Caco-2 (cell line): ENCODE measurements around the gene TYRP1. TPM values are rescaled to one million over a fixed set of nuclear protein-coding genes. Genes with fewer than 3 reads are reported as not detected.

Experiments used
- BruUV-seq: library from RNA; stranded (reverse); fragments of 400-500 nt; replicated peaks from 2 replicates; lab custom pipeline; 2021; lab: Mats Ljungman, UMichigan
- CTCF ChIA-PET: fragments of 300-600 bp; sonication (Branson Sonifier 250); formaldehyde crosslinking; loops from one replicate; lab custom pipeline; 2022; ENCODE audit warnings: antibody characterized with exemption; lab: Charles Lee
- POLR2A ChIA-PET: fragments of 300-600 bp; sonication (Branson Sonifier 250); formaldehyde crosslinking; loops from one replicate; lab custom pipeline; 2022; ENCODE audit warnings: antibody characterized with exemption; lab: Charles Lee
- DNase-seq, 2 experiments: peaks; one replicate each; pipeline versions ENCODE4 v3.0.0 to v3.0.0-alpha.2; 2020 to 2022
- H3K27me3 ChIP-seq: replicated peaks from 2 replicates; pipeline ENCODE4 v1.6.0; 2011; ENCODE audit warnings: low read length; ENCODE audit not compliant: control insufficient read depth, insufficient read depth
- H3K36me3 ChIP-seq: 2 replicates; pipeline ENCODE4 v1.5.1; 2011; ENCODE audit warnings: low read length; ENCODE audit not compliant: control insufficient read depth, insufficient read depth
- H3K4me1 ChIP-seq: fragments of 250-450 bp; sonication (Bioruptor Pico); 2 replicates; pipeline ENCODE4 v1.5.1; 2020; ENCODE audit warnings: mild to moderate bottlenecking
- H3K4me3 ChIP-seq: 2 replicates; pipeline ENCODE4 v1.5.1; 2011; ENCODE audit warnings: low read depth, mild to moderate bottlenecking, control low read depth, low read length
- H3K9me3 ChIP-seq: fragments of 250-450 bp; sonication (Bioruptor Pico); 2 replicates; pipeline ENCODE4 v1.5.1; 2020; ENCODE audit warnings: mild to moderate bottlenecking, moderate library complexity
- H3K27ac Mint-ChIP-seq: one replicate; pipeline ENCODE4 v1.8.0; 2022; ENCODE audit warnings: mixed read lengths; ENCODE audit not compliant: unreplicated experiment
- H3K27me3 Mint-ChIP-seq: one replicate; pipeline ENCODE4 v1.8.0; 2022; ENCODE audit warnings: mixed read lengths; ENCODE audit not compliant: insufficient read depth, unreplicated experiment
- H3K36me3 Mint-ChIP-seq: one replicate; pipeline ENCODE4 v1.8.0; 2022; ENCODE audit warnings: mild to moderate bottlenecking, mixed read lengths; ENCODE audit not compliant: insufficient read depth, unreplicated experiment
- H3K4me1 Mint-ChIP-seq: one replicate; pipeline ENCODE4 v1.8.0; 2022; ENCODE audit warnings: low read depth, mixed read lengths; ENCODE audit not compliant: unreplicated experiment
- H3K4me3 Mint-ChIP-seq: one replicate; pipeline ENCODE4 v1.8.0; 2022; ENCODE audit warnings: mild to moderate bottlenecking, moderate library complexity, mixed read lengths; ENCODE audit not compliant: unreplicated experiment
- H3K9me3 Mint-ChIP-seq: one replicate; pipeline ENCODE4 v1.8.0; 2022; ENCODE audit warnings: mixed read lengths; ENCODE audit not compliant: unreplicated experiment
- intact Hi-C: fragments of 100-400 bp; cut with micrococcal nuclease; formaldehyde crosslinking; loops from one replicate; pipeline ENCODE4 v1.10.0; 2022; ENCODE audit not compliant: unreplicated experiment
- total RNA-seq: library from RNA; stranded (reverse); gene quantifications from 2 replicates; pipeline ENCODE4 v1.2.3, GENCODE V29; 2022
- TF ChIP-seq, protein P1 (sequence below), 2 experiments: fragments of 200-600 bp in 1 of 2; IDR thresholded peaks; 1 replicate in 1 of 2; 2 replicates in 1 of 2; pipeline versions ENCODE4 v1.5.1 to v1.8.0; 2011 to 2022; ENCODE audit warnings: antibody characterized with exemption in 1 of 2, control low read depth in 1 of 2, inconsistent platforms in 1 of 2, low read depth in 1 of 2, low read length in 1 of 2, mild to moderate bottlenecking in 1 of 2, moderate library complexity in 1 of 2; ENCODE audit not compliant: insufficient read depth in 1 of 2, severe bottlenecking in 1 of 2, unreplicated experiment in 1 of 2

Gene TYRP1
- total RNA-seq, 1 experiment from 2014 or later = not detected

DNA sequence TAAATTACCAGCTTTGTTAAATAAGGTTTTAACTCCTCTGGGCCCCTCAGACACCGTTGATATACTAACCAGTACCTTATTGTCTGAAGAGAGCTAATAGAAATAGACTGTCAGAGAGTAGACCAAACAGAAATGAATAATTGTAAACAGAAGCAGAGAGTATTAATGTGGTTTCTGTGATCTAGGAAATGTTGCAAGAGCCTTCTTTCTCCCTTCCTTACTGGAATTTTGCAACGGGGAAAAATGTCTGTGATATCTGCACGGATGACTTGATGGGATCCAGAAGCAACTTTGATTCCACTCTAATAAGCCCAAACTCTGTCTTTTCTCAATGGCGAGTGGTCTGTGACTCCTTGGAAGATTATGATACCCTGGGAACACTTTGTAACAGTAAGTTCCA lies 5.1 kb downstream of the TYRP1 start:
- Mint-ChIP-seq H3K27me3 (no peaks in the 10 kb centered on the region), H3K9me3 (no peaks in the 10 kb centered on the region), H3K4me3 (no peak overlapping the region), H3K4me1 (no peaks in the 10 kb centered on the region), H3K36me3 (no peaks in the 10 kb centered on the region), H3K27ac (no peak overlapping the region)
- TF ChIP-seq, protein P1, sequence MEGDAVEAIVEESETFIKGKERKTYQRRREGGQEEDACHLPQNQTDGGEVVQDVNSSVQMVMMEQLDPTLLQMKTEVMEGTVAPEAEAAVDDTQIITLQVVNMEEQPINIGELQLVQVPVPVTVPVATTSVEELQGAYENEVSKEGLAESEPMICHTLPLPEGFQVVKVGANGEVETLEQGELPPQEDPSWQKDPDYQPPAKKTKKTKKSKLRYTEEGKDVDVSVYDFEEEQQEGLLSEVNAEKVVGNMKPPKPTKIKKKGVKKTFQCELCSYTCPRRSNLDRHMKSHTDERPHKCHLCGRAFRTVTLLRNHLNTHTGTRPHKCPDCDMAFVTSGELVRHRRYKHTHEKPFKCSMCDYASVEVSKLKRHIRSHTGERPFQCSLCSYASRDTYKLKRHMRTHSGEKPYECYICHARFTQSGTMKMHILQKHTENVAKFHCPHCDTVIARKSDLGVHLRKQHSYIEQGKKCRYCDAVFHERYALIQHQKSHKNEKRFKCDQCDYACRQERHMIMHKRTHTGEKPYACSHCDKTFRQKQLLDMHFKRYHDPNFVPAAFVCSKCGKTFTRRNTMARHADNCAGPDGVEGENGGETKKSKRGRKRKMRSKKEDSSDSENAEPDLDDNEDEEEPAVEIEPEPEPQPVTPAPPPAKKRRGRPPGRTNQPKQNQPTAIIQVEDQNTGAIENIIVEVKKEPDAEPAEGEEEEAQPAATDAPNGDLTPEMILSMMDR (IDR thresholded peaks at IDR 0.05; ENCODE audit: insufficient read depth in 1 of 2, low read depth in 1 of 2, low read length in 1 of 2, severe bottlenecking in 1 of 2, unreplicated experiment in 1 of 2) = no peak
- Histone ChIP-seq H3K27me3 (no peaks in the 10 kb centered on the region), H3K4me1 (no peaks in the 10 kb centered on the region), H3K4me3 (no peak overlapping the region), H3K36me3 (no peaks in the 10 kb centered on the region), H3K9me3 (no peaks in the 10 kb centered on the region)
- ChIA-PET POLR2A (no interaction called here), CTCF (no interaction called here)
- intact Hi-C loops = no loop called here
- BruUV-seq = no TSS peak
- DNase-seq = no peak

DNA sequence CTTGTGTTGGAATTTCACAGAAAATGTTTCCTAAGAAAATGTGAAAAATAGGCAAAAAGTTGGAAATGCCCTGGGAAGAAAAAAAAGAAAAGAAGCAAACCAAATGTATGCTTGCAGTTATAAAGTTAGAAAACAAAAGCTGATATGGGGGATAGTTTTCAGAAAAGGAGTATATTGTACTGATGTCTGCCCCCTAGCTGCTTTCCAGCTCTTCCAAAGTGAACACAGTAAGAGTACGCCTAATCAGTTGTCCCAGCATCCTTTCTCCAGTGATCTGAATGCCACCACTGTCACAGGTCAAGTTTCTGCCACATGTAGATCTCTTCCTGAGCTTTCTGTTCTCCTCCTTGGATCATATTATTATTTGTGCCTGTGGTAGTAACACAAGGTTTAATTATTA lies 5.8 kb downstream of the TYRP1 start:
- H3K4me3 ChIP-seq = no peak overlapping the region
- TF ChIP-seq, protein P1 (IDR thresholded peaks at IDR 0.05; ENCODE audit: insufficient read depth in 1 of 2, low read depth in 1 of 2, low read length in 1 of 2, severe bottlenecking in 1 of 2, unreplicated experiment in 1 of 2) = no peak
- no peak for DNase-seq
- no peaks in the 10 kb centered on the region for H3K36me3 ChIP-seq
- Mint-ChIP-seq H3K4me3 (no peak overlapping the region), H3K27ac (no peak overlapping the region), H3K36me3 (no peaks in the 10 kb centered on the region), H3K9me3 (no peaks in the 10 kb centered on the region), H3K4me1 (no peaks in the 10 kb centered on the region), H3K27me3 (no peaks in the 10 kb centered on the region)
- intact Hi-C loops = no loop called here
- POLR2A ChIA-PET = no interaction called here
- no peaks in the 10 kb centered on the region for H3K9me3 ChIP-seq
- H3K4me1 ChIP-seq = no peaks in the 10 kb centered on the region
- no peaks in the 10 kb centered on the region for H3K27me3 ChIP-seq
- BruUV-seq = no TSS peak
- CTCF ChIA-PET = no interaction called here

DNA sequence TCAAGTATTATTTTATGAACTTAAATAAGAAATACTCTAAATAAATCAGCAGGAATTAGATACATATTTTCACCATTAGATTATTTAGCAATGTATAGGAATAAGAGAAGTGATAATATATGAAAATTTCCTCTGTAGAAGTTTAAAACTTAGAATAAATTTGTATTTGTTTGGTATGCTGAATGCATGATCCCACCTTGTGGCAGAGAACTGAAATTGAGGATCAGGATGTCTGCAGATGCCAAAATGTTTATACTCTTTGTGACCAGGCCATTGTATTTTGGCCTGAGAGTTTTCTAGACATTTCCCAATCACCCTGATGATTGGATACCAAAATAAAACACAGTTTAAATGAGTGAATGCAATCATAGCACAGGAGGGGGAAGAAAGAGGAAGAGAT lies 6.3 kb downstream of the TYRP1 start:
- no peaks in the 10 kb centered on the region for H3K4me1 Mint-ChIP-seq
- no peaks in the 10 kb centered on the region for H3K36me3 Mint-ChIP-seq
- H3K4me1 ChIP-seq = no peaks in the 10 kb centered on the region
- H3K27me3 Mint-ChIP-seq = no peaks in the 10 kb centered on the region
- DNase-seq = no peak
- no peaks in the 10 kb centered on the region for H3K36me3 ChIP-seq
- no peaks in the 10 kb centered on the region for H3K27me3 ChIP-seq
- TF ChIP-seq, protein P1 (IDR thresholded peaks at IDR 0.05; ENCODE audit: insufficient read depth in 1 of 2, low read depth in 1 of 2, low read length in 1 of 2, severe bottlenecking in 1 of 2, unreplicated experiment in 1 of 2) = no peak
- CTCF ChIA-PET = no interaction called here
- no peak overlapping the region for H3K4me3 ChIP-seq
- H3K9me3 ChIP-seq = no peaks in the 10 kb centered on the region
- H3K9me3 Mint-ChIP-seq = no peaks in the 10 kb centered on the region
- no peak overlapping the region for H3K4me3 Mint-ChIP-seq
- POLR2A ChIA-PET = no interaction called here
- intact Hi-C loops = no loop called here
- H3K27ac Mint-ChIP-seq = no peak overlapping the region
- BruUV-seq = no TSS peak
